Loucy (cell line): ENCODE data around the gene CDH13.

Source experiments
- EZH2phosphoT487 ChIP-seq: fragments of 200-600 bp; IDR thresholded peaks from 2 replicates; pipeline ENCODE4 v1.6.1; 2018; ENCODE audit warnings: antibody characterized with exemption, mild to moderate bottlenecking, moderate library complexity, borderline replicate concordance
- TF ChIP-seq, protein P1 (sequence below): fragments of 200-600 bp; sonication (generic); conservative IDR thresholded peaks from 2 replicates; pipeline ENCODE4 v1.5.1; 2014; ENCODE audit warnings: mild to moderate bottlenecking, antibody characterized with exemption, low read length

DNA sequence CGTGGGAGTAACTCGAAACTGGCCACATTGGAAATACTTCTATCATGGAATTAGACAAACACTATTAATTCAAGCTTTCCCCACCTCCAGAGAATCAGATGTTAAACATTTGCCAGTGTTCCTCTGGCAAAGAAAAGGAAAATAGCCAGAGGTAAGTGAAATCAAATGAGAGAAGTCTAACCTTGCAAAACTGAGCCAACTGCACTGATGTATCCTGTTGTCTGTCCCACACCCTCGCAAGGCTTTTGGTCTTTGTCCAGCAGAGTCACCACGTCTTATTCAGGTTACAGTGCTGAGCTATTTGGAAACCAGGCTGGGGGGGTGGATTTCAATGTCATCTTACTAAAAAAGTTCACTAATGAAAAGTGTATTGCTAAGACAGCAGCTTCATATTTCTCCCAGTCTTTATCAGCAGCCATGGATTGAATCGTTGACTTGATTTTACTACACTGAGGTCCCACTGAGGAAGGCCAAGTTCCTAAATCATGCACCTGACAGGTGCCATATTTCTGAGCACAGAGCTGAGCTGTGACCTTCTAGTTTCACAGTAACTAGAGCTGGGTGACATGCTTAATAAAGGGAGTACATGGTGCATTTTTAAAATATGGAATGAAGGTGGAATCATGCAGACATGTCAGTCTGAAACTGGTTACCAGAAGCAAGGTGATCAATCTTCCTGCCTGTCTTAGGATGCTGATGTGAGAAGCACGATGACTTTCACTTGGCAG is 1095.9 kb downstream of the CDH13 start:
- TF ChIP-seq, protein P1, sequence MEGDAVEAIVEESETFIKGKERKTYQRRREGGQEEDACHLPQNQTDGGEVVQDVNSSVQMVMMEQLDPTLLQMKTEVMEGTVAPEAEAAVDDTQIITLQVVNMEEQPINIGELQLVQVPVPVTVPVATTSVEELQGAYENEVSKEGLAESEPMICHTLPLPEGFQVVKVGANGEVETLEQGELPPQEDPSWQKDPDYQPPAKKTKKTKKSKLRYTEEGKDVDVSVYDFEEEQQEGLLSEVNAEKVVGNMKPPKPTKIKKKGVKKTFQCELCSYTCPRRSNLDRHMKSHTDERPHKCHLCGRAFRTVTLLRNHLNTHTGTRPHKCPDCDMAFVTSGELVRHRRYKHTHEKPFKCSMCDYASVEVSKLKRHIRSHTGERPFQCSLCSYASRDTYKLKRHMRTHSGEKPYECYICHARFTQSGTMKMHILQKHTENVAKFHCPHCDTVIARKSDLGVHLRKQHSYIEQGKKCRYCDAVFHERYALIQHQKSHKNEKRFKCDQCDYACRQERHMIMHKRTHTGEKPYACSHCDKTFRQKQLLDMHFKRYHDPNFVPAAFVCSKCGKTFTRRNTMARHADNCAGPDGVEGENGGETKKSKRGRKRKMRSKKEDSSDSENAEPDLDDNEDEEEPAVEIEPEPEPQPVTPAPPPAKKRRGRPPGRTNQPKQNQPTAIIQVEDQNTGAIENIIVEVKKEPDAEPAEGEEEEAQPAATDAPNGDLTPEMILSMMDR: no peak
- no peak for TF ChIP-seq EZH2phosphoT487
